Amniotic stem cell (primary cell): ENCODE data around the gene DMRT1.

Experiments used
- DNase-seq: peaks from one replicate; lab custom pipeline; 2025; lab: John Stamatoyannopoulos, UW

Gene DMRT1

GRCh38 chr9:1002678-1003077 is 161.2 kb downstream of the DMRT1 start:
- DNase-seq, result no peak

GRCh38 chr9:1005043-1005667 is 163.7 kb downstream of the DMRT1 start:
- no peak for DNase-seq

DNA sequence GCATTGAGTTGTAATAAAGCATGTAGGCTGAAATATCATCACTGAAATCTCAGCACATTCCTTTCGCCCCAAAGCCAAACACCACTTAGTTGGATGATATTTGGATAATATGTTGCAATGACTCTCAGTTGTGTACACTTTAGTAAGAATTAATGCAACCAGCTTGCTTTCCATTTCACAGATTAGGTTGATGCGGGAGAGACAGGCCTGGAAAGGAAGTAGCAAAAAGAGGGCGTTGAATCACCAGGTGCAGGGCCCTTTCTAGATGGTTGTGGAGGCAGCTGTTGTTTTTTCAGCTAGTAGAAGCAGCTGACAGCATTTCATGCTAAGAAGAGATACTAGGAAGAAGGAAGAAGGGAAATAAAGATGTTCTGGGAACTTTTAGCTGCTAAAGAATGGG is 165.8 kb downstream of the DMRT1 start:
- no peak for DNase-seq

DNA sequence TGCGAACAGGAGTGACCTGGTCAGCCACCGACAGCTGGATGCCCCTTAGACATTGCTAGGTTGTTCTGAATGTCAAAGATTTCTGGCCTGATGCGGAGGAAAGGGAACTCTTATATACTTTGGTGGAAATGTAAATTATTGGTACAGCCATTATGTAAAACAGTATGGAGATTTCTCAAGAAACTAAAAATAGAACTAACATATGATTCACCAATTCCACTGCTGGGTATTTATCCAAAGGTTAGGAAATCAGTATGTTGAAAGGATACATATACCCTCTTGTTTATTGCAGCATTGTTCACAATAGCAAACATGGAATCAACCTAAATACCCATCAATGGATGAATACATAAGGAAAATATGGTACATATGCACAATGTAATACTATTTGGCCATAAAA is 166.7 kb downstream of the DMRT1 start:
- no peak for DNase-seq

DNA sequence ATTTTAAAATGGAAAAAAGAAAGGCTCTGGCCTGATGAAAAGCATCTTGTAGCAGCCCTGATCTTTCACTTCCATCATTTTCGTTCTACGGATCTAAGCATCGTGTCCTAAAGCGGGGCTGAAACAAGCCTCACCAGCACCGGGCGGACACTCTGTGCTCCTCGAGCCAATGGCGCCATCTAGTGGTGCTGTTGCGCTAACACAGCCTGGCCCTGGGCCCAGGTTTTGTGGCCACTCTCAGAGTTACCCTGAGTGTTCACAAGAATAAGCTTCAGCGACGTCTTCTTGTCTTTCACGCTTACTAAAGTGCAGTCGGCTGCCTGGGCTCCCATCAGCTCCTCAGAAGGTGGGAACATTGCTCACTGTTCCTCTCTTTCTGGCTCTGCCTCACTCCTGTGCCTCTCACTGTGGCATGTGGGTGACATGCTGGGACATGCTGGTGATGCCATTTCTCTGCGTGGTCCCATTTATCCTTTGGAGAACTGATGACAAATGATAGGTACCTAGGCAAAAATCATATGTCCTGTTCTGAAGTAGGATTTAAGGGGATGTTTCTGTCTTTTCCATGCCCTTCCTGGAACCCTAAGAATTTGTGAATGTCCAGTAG is 167.7 kb downstream of the DMRT1 start:
- DNase-seq, result peak; percentile 5

DNA sequence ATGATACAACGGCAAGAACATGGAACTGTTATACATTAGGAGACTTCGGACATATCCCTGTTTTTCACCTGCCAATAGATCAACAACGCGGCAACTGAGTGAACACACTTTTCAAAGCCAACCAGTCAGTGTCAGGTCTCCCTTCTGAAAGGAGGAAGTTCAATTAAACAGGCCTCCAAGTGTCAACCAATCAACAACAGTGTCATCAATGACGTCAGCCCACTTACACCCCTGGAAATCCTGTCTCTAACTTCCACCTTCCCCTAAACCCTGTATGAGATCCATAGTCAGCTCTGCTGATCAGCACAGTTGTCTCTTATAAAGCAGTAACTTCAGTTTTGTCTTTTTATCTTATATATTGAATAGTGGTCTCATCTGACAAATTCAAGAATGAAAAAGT is 171.5 kb downstream of the DMRT1 start:
- DNase-seq, result no peak

DNA sequence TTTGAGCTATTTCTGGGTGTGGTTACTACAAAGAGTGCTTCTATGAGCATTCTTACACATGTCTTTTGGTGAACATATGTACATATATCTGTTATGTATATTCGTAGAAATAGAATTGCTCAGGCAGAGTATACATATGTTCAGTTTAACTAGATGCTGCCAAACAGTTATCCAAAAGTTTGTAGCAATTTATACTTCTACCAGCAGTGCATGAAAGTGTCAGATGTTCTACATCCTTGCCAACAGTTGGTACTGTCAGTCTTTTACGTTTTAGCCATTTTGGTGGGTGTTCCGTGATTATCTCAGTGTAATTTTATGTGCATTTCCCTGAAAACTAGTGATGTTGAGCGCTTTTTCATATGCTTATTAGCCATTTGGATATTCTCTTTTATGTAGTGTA is 172.7 kb downstream of the DMRT1 start:
- no peak for DNase-seq

DNA sequence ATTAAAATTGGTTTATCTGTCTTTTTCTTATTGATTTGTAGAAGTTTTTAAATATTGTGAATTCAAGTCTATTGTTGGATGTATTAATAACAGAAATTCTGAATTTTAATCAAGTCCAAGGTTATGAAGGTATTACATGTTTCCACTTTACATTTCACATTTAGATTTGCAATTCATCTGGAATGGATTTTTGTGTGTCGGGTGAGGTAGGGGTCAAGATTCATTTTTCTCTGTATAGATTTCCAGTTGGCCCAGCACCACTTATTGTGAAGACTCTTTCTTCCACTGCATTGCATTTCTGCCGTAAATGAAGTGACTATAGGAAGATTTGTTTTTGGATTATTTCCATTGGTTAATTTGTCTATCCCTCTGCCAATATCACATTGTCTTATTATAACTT is 173.1 kb downstream of the DMRT1 start:
- DNase-seq, result no peak

DNA sequence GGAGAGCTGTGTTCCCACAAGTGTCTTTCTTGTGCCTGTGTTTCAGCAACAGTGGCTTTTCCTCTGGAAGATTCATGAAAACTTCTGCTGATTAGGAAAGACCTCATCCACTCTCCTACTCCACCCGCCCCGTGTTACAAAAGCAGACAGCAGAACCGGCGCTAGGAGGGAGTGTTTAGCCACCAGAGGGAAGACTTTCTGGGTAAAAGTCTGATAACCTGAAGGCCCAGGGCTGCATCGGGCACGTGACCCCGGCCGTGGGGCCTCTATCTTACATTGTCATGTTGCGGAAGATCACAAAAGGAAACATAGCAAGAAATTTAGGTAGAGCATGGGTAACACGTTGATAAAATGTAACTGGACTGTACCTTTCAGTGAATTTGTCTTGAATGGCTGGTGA is 176.6 kb downstream of the DMRT1 start:
- DNase-seq, result no peak
